H9 (cell line): ENCODE data around the gene OGFOD2. TPM values are rescaled to one million over a fixed set of nuclear protein-coding genes. Genes with fewer than 3 reads are reported as not detected.

Experiments
- DNase-seq: peaks from one replicate; pipeline ENCODE4 v3.0.0-alpha.2; 2017
- H2AFZ ChIP-seq: one replicate; pipeline ENCODE4 v1.6.1; 2013; ENCODE audit warnings: mild to moderate bottlenecking, low read length, control low read depth, moderate library complexity
- H2AK5ac ChIP-seq: 2 replicates; pipeline ENCODE4 v1.6.1; 2013; ENCODE audit warnings: low read length, control low read depth, mixed read lengths; ENCODE audit not compliant: insufficient read length
- H2BK120ac ChIP-seq: one replicate; pipeline ENCODE4 v1.6.1; 2013; ENCODE audit warnings: low read depth, mild to moderate bottlenecking, low read length, control low read depth, inconsistent platforms; ENCODE audit not compliant: poor library complexity, severe bottlenecking
- H2BK12ac ChIP-seq: 2 replicates; pipeline ENCODE4 v1.6.1; 2013; ENCODE audit warnings: low read length, control low read depth, mixed read lengths, low read depth; ENCODE audit not compliant: insufficient read length
- H2BK15ac ChIP-seq: 2 replicates; pipeline ENCODE4 v1.6.1; 2013; ENCODE audit warnings: low read depth, low read length, control low read depth
- H2BK20ac ChIP-seq: one replicate; pipeline ENCODE4 v1.6.1; 2013; ENCODE audit warnings: low read depth, mild to moderate bottlenecking, low read length, control low read depth, inconsistent platforms; ENCODE audit not compliant: poor library complexity, severe bottlenecking
- H2BK5ac ChIP-seq: 2 replicates; pipeline ENCODE4 v1.6.1; 2013; ENCODE audit warnings: low read length, control low read depth, mixed read lengths; ENCODE audit not compliant: insufficient read length
- H3K14ac ChIP-seq: 2 replicates; pipeline ENCODE4 v1.6.1; 2013; ENCODE audit warnings: low read length, control low read depth; ENCODE audit not compliant: insufficient read depth
- H3K18ac ChIP-seq: 2 replicates; pipeline ENCODE4 v1.6.1; 2013; ENCODE audit warnings: low read depth, mild to moderate bottlenecking, mixed read lengths, low read length, control low read depth; ENCODE audit not compliant: insufficient read length
- H3K23ac ChIP-seq: 2 replicates; pipeline ENCODE4 v1.6.1; 2013; ENCODE audit warnings: low read length, control low read depth, mixed read lengths, low read depth; ENCODE audit not compliant: insufficient read length
- H3K23me2 ChIP-seq: 2 replicates; pipeline ENCODE4 v1.6.1; 2013; ENCODE audit warnings: low read depth, mild to moderate bottlenecking, mixed read lengths, low read length, control low read depth; ENCODE audit not compliant: insufficient read length, poor library complexity, severe bottlenecking
- H3K27ac ChIP-seq: 2 replicates; pipeline ENCODE4 v1.5.1; 2013; ENCODE audit warnings: low read length, control low read depth, mixed read lengths, low read depth; ENCODE audit not compliant: insufficient read length
- H3K27me3 ChIP-seq: 2 replicates; pipeline ENCODE4 v1.6.1; 2013; ENCODE audit warnings: low read length, control low read depth, inconsistent platforms; ENCODE audit not compliant: insufficient read depth
- H3K4ac ChIP-seq: 2 replicates; pipeline ENCODE4 v1.6.1; 2013; ENCODE audit warnings: low read depth, mild to moderate bottlenecking, control low read depth, inconsistent platforms, low read length, moderate library complexity
- H3K4me1 ChIP-seq: 2 replicates; pipeline ENCODE4 v1.6.1; 2013; ENCODE audit warnings: low read length, control low read depth, inconsistent platforms; ENCODE audit not compliant: insufficient read depth
- H3K4me2 ChIP-seq: 2 replicates; pipeline ENCODE4 v1.6.1; 2013; ENCODE audit warnings: low read length, control low read depth, mixed read lengths; ENCODE audit not compliant: insufficient read length, insufficient read depth
- H3K56ac ChIP-seq: 2 replicates; pipeline ENCODE4 v1.6.1; 2013; ENCODE audit warnings: low read depth, mild to moderate bottlenecking, mixed read lengths, low read length, control low read depth; ENCODE audit not compliant: insufficient read length
- H3K79me1 ChIP-seq: 2 replicates; pipeline ENCODE4 v1.6.1; 2013; ENCODE audit warnings: low read depth, mild to moderate bottlenecking, moderate library complexity, low read length, control low read depth, inconsistent platforms; ENCODE audit not compliant: insufficient read depth, poor library complexity, severe bottlenecking
- H3K79me2 ChIP-seq: 2 replicates; pipeline ENCODE4 v1.6.1; 2013; ENCODE audit warnings: low read length, control low read depth, inconsistent platforms; ENCODE audit not compliant: insufficient read depth
- H3K9ac ChIP-seq: 2 replicates; pipeline ENCODE4 v1.6.1; 2013; ENCODE audit warnings: low read length, control low read depth, mixed read lengths; ENCODE audit not compliant: insufficient read length; ENCODE audit errors: extremely low read depth
- H3K9me3 ChIP-seq: one replicate; pipeline ENCODE4 v1.6.1; 2013; ENCODE audit warnings: low read depth, low read length, inconsistent platforms; ENCODE audit not compliant: control insufficient read depth
- H3T11ph ChIP-seq: one replicate; pipeline ENCODE4 v1.6.1; 2013; ENCODE audit warnings: mild to moderate bottlenecking, low read length, control low read depth, inconsistent platforms
- H4K20me1 ChIP-seq: one replicate; pipeline ENCODE4 v1.6.1; 2013; ENCODE audit not compliant: control insufficient read depth, insufficient read length, insufficient read depth
- H4K5ac ChIP-seq: 2 replicates; pipeline ENCODE4 v1.6.1; 2013; ENCODE audit warnings: low read depth, mild to moderate bottlenecking, mixed read lengths, low read length, control low read depth; ENCODE audit not compliant: insufficient read length
- H4K8ac ChIP-seq: replicated peaks from 2 replicates; pipeline ENCODE4 v1.6.1; 2013; ENCODE audit warnings: low read length, control low read depth, mixed read lengths, low read depth; ENCODE audit not compliant: insufficient read length
- H4K91ac ChIP-seq: 2 replicates; pipeline ENCODE4 v1.6.1; 2013; ENCODE audit warnings: low read depth, mild to moderate bottlenecking, moderate library complexity, mixed read lengths, low read length, control low read depth; ENCODE audit not compliant: insufficient read length
- H3K27ac Mint-ChIP-seq, 3 experiments: 2 replicates in 2 of 3; 3 replicates in 1 of 3; pipeline ENCODE4 v1.8.0; 2020 to 2021; ENCODE audit warnings: mixed read lengths in 3 of 3, mild to moderate bottlenecking in 1 of 3, moderate library complexity in 1 of 3
- H3K27me3 Mint-ChIP-seq: 2 replicates; pipeline ENCODE4 v1.8.0; 2021; ENCODE audit warnings: low read depth, mild to moderate bottlenecking, moderate library complexity, mixed read lengths
- H3K36me3 Mint-ChIP-seq, 3 experiments: 2 replicates in 2 of 3; 3 replicates in 1 of 3; pipeline ENCODE4 v1.8.0; 2020 to 2021; ENCODE audit warnings: low read depth in 3 of 3, mixed read lengths in 3 of 3; ENCODE audit not compliant: insufficient read depth in 1 of 3
- H3K4me1 Mint-ChIP-seq, 2 experiments: 2 replicates each; pipeline ENCODE4 v1.8.0; 2020; ENCODE audit warnings: mixed read lengths in 2 of 2
- H3K4me3 Mint-ChIP-seq, 2 experiments: 2 replicates in 1 of 2; 3 replicates in 1 of 2; pipeline ENCODE4 v1.8.0; 2020 to 2021; ENCODE audit warnings: mild to moderate bottlenecking in 2 of 2, mixed read lengths in 2 of 2, moderate library complexity in 1 of 2
- H3K9me3 Mint-ChIP-seq, 2 experiments: 2 replicates in 1 of 2; 3 replicates in 1 of 2; pipeline ENCODE4 v1.8.0; 2020; ENCODE audit warnings: mild to moderate bottlenecking in 2 of 2, mixed read lengths in 2 of 2, moderate library complexity in 1 of 2
- CTCF ChIP-seq: fragments of 200-600 bp; sonication (generic); conservative IDR thresholded peaks from 3 replicates; pipeline ENCODE4 v1.8.0; 2021; ENCODE audit warnings: antibody characterized with exemption, mild to moderate bottlenecking
- WGBS: extraction: QIAGEN DNeasy Blood & Tissue Kit; methylation state at CpG from one replicate; pipeline ENCODE4 v1.1.7; 2013; ENCODE audit warnings: missing lambda C conversion rate, low lambda C conversion rate, mixed read lengths; ENCODE audit not compliant: insufficient read length; ENCODE audit errors: extremely low coverage; 5-methylcytosine and 5-hydroxymethylcytosine counted together
- total RNA-seq: library from RNA; stranded (reverse); gene quantifications from 2 replicates; pipeline ENCODE4 v1.2.1, GENCODE V29; 2021

The OGFOD2 gene
- total RNA-seq, 1 experiment from 2014 or later: 14.7 TPM

GRCh38 chr12:122987086-122987951 lies 12.3 kb downstream of the OGFOD2 start:
- Histone ChIP-seq H3K4me2 (no peak overlapping the region), H4K91ac (no peak overlapping the region), H3K14ac (no peak overlapping the region; the same call in 1 of the 2 replicates), H2BK5ac (no peak overlapping the region), H3T11ph (no peak overlapping the region), H2BK12ac (no peak overlapping the region), H4K20me1 (no peaks in the 10 kb centered on the region), H4K5ac (no peak overlapping the region), H3K79me2 (no peaks in the 10 kb centered on the region), H2BK120ac (no peak overlapping the region), H3K27me3 (no peaks in the 10 kb centered on the region), H3K56ac (no peak overlapping the region), H3K18ac (no peak overlapping the region), H3K27ac (no peak overlapping the region), H3K9ac (no peak overlapping the region), H4K8ac (no peak overlapping the region), H3K79me1 (no peaks in the 10 kb centered on the region), H2AFZ (no peak overlapping the region), H3K4me1 (no peaks in the 10 kb centered on the region), H2BK20ac (no peak overlapping the region), H3K23ac (no peak overlapping the region), H2BK15ac (no peak overlapping the region), H3K9me3 (no peaks in the 10 kb centered on the region), H3K4ac (no peak overlapping the region), H2AK5ac (no peak overlapping the region), H3K23me2 (no peaks in the 10 kb centered on the region)
- H3K27ac Mint-ChIP-seq: peak overlapping the region in 1 of 3 experiments; percentile 27; a peak in 1 of 7 replicates
- H3K4me1 Mint-ChIP-seq: peaks cover 3 to 18% of the 10 kb centered on the region in 2 experiments; a peak in 3 of 4 replicates
- no CpG with 5 or more reads among the region's 39 CpGs for WGBS
- no peak for TF ChIP-seq CTCF
- no peaks in the 10 kb centered on the region; the same call in 1 of the 2 replicates for H3K27me3 Mint-ChIP-seq
- peaks cover 0 to 8% (median 8%) of the 10 kb centered on the region in 3 experiments; a peak in 3 of 7 replicates for H3K36me3 Mint-ChIP-seq
- H3K4me3 Mint-ChIP-seq: no peak overlapping the region
- no peak for DNase-seq
- no peaks in the 10 kb centered on the region for H3K9me3 Mint-ChIP-seq
